Uterus (tissue), 2 donors: ENCODE measurements around the gene STX4.

Experiments
- CTCF ChIP-seq, 4 experiments: fragments of 200-600 bp in 2 of 4; fragments of 450-650 bp in 2 of 4; sonication (generic) in 2 of 4; IDR thresholded peaks; one replicate each; pipeline ENCODE4 v1.5.1; 2016 to 2019; ENCODE audit warnings: antibody characterized with exemption in 4 of 4, mild to moderate bottlenecking in 2 of 4, moderate library complexity in 1 of 4
- POLR2A ChIP-seq, 2 donors: fragments of 450-650 bp; IDR thresholded peaks; one replicate each; pipeline ENCODE4 v1.6.1; 2016; ENCODE audit warnings: antibody characterized with exemption in 2 of 2, mild to moderate bottlenecking in 1 of 2, moderate library complexity in 1 of 2

- TF ChIP-seq CTCF (IDR thresholded peaks at IDR 0.05) (no peak), POLR2A (IDR thresholded peaks at IDR 0.05) (no peak)
These were observed 42.3 kb upstream of the STX4 start for GRCh38 chr16:30991052-30991451.
